ENCODE measurements around the gene NTRK3.

Gene NTRK3

DNA sequence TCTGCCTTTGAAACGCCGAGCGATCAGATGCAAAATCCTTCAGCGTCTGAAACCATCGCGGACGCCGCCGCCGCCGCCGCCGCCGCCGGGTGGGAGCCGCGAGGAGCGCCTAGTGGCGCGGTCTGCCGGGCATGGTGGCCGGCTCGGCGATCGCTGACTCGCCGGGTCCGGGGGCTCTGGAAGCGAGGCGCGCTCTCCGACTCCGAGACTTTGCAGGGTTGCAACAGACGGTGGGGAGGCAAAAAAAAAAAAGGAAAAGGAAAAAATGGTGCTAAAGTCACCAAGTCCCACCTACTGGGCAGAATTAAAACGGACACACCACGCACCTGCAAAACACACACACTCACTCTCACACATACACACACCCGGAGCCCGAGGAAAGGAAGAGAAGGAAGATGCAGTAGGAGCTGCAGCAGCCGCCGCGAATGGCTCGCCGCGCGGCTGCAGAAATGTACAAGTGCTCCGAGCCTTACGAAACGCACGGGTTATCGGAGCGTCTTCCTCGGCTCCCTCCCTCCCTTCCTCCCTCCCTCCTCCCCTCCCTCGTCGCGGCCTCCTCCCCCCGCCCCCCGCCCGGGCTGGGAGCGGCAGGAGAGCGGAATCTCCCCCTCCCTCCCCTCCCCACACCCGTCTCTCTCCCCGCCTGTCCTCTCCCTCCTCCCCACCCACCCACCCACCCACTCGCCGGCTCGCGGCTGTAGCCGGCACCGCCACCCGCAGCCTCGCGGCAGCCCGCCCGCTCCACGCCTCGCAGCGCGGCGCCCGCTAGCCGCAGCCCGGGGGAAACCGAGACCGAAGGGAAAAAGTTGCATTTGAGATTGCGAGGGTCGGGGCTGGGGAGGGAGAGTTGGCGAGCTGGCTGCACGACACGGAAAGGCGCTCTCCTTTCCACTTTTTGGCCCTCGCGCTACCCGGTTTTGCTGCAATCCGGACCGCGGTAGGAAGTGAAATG, at the start of gene NTRK3:
Gene NTRK3, minus strand, starts transcription at position 461 of the 952 bp plus-strand sequence. CDS start 586 bp downstream, outside the sequence.
- DNase-seq (ENCODE audit: low read depth) = no peak

DNA sequence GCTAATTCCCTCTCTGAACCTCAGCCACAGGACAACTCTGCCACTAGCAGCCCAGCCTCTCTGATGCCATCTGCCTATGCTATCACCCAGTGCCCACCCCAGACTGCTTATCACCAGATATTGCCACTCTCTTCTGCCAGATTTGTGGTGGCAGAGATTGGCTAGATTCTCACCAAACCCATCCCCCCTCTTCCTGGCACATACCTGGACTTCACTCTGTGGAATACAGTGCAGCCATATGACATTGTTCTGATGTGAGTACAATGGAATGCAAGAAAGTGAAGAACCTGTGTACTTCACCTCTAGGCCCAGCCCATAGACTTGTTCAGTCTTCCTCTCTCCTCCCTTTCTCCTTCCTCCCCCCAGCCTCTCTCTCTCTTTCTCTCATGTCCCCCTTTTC, 46.9 kb upstream of the NTRK3 start:
- DNase-seq (ENCODE audit: low read depth) = no peak

DNA sequence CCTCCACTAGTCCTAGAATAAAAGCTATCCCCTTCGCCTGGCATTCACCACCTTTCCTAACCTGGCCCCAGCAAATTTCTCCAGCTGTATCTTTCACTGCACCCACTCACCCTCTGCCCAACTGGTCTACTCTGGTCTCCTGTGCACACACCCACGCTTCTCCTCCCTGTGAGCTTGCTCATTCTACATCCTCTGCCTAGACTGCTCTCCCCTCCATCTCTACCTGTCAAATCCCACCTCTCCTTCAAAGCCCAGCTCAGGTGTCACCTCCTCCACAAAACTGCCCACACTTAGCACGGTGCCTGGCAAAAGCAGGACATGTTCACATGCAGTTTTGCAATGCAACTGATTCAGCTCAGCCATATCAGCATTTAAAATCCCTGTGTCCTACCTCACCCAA, 45.8 kb upstream of the NTRK3 start:
- DNase-seq (ENCODE audit: low read depth) = no peak

DNA sequence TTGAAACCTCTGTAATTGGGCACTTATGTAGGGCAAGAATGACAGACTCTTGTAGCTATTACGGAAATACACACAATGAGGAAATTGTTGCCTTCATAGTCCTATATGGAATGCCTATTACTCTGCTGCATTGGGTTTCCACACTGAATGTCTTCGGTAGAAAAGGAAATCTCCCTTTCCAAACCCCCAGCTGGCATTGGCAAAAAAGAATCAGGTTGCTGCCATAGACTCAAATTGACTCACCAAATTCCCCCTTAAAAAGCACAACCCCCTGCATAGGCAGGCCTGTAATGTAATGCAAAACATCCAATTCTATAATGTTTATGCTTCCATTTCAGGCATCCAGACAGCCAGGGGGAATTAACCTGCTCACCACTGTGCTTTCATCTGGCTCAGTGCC, 44.8 kb upstream of the NTRK3 start:
- no peak for DNase-seq (ENCODE audit: low read depth)

DNA sequence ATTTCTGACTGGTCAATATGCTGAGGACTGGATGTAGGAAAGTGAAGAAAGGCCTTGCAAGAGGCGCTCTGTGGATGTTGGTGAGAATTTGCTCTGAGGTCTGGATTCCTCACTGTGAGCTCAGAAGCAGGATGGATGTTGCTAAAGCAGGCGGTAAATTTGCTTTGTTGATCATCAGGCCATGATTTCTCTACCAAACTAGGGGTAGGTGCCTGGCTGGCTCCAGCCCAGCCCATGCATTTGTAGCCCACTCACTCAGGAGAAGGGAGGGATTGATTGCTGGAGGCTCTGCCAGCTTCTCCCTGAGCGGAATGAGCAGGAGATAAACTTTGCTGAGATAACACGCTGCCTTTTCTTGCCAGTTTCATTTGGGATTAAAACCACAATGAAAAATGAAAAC, 44.3 kb upstream of the NTRK3 start:
- DNase-seq (ENCODE audit: low read depth) = no peak

DNA sequence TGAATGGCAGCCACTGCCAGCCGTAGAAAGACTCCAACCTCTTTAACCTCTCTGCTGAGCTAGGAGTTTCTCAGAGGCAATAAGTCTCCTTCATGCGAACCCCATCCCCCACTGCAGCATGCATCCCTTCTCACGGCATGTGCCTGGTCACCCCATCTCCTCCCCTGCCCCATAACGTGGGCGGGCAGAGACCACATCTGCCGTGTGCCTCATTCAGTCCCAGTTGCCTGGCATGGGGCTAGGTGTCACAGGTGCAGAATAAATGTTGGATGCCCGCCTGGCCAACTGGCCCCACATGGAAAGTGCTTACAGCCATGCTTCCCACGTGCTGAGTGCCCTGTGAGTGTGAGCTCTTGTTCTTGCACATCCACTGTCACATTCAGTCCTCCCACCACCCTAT, 43.5 kb upstream of the NTRK3 start:
- no peak for DNase-seq (ENCODE audit: low read depth)

DNA sequence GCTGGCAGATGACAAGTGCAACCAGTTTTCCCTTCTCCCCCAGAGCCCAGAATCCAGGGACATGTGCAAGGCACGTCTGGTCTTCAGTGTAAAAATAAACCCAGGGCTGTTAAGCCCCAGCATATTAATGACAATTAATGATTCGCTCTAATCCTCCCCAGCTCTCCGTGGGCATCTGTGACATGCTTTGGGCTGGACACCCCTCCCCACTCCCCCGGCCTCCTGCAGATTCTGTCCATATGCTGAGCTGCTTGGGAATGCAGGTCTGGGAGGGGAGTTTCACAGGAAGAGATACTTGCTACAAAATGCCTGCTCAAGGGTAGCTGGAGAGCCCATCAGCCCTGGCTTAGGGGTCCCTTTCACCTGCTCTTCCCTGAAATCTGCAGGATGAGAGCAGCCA, 43.0 kb upstream of the NTRK3 start:
- DNase-seq (ENCODE audit: low read depth) = no peak

DNA sequence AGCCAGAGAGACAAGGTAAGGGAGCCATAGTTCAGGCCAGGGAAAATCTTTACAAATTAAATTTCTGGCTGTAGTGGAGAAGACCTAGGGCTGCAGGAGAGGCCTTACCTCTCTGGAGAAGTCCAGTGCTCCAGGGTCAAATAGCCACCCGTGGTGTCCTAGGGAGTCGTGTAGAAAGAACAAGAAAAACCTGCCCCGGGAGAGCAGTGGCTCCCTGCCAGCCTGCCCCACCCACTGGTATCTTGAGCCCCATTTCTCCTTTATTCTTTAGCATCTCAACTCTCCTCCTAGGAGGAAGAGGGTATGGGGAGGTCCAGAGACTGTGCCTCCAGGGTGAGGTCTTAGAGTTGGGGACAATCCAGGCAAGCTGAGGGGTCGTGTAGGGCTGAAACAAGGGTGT, 32.1 kb upstream of the NTRK3 start:
- DNase-seq (ENCODE audit: low read depth) = no peak

DNA sequence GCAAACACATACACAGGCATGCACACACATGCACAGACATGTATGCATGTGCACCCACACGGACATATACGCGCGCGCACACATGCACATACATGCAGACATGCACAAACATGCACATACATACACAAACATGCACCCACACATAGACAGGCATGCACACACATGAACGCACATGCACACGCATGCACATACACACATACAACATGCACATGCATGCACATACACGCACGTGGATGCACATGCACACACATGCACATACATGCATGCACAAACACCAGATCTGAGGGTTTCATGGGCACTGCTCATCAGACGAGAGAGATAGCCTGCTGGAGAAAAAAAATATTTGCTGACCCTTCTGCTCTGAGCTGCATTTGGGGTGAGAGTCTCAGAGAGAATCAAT, 31.7 kb upstream of the NTRK3 start:
- DNase-seq (ENCODE audit: low read depth) = no peak

DNA sequence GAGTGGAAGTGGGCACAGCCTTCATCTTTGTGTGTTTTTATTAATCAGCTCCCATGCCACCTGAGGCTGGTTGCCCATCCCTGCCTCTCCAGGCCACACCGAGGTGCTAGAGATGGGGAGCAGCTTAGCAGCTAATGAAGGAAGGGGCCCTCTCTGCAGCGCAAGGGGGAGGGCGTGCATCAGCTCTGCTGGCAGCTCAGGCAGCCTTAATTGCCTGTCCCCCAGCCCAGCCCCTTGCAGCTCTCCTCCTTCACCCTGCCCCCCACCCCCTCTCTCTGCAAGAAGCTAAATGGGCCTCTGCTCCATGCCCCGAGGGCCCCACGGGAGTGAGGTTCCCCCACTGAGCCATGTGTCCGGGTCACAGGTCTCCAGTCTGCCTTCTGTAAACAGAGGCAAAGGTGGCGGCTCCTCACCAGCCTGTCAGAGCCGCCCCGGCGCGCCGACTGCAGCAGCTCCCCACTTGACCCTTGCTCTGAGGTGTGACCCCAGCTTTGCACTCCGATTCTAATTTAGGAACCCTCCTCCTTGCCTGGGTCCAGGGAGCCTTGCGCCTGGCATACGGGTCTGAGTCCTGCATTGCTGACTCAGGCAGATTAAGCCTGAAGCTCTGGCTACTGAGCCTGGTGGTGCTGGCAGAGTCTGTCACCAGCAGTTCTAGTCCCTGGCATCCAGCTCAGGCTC, 27.9 kb upstream of the NTRK3 start:
- DNase-seq (ENCODE audit: low read depth) = no peak

DNA sequence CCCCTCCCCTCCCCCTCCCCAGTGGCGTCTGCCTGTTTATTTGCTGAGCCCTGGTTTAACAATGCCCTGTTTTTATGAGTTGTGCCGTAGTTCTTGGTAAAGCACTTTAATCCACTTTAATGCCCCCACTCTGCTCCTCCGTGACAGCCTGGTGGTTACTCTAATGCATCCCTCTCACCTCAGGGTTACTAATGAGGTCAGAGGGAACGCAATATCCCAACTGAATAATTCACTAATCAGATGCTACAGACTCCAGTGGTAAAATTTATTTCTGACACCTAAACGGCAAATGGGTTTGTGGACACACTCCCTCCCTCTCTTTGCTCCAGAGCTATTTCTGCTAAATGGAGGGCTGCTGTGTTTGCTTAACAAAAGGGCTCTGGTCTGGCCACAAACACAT, 26.1 kb upstream of the NTRK3 start:
- DNase-seq (ENCODE audit: low read depth) = no peak

DNA sequence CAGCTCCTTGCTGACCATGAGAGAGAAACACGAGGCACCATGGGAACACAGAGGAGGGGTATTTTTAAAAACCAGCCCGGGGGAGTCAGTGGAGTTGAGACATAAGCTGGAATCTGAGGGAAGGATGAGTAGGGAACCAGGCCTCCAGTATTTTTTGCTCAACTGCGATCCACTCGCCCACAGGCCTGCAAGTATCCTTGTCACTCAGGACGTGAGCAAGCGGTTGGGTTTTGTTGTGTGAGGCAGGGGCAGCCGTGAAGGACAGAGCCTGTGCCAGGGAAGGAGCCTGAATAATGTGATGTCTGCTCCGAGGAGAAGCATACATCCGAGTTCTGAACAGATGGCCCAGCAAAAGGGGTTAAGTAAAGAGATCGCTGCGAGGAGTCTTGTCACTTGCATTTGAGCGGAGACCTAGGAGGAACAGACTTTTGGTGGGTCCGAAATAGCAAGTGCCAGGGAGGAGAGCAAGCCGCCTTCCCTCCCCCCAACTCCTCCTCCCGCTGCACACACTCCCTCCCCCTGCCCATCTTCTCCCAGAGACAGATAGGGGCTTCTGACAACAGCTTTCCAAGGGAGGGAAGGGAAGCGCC, 20.4 kb upstream of the NTRK3 start:
- DNase-seq (ENCODE audit: low read depth) = no peak

DNA sequence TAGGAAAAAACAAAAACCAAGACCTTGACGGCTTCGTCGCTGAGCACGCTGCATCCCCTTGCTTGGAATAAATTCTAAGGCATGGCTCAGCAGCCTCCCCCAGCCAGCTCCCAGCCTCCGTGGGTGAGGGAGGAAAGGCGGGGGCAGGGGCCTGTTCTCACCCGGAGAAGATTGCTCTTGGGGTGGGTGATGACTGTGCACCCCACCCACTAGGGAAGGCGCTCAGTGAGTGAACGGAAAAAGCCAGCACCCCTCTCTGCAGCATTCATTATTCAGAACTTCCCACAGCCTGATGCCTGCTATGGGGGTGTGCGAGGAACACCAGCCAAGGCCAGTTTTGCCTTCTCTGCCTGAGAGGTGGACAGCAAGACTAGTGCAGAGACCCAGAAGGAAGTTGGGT, 19.3 kb upstream of the NTRK3 start:
- no peak for DNase-seq (ENCODE audit: low read depth)

DNA sequence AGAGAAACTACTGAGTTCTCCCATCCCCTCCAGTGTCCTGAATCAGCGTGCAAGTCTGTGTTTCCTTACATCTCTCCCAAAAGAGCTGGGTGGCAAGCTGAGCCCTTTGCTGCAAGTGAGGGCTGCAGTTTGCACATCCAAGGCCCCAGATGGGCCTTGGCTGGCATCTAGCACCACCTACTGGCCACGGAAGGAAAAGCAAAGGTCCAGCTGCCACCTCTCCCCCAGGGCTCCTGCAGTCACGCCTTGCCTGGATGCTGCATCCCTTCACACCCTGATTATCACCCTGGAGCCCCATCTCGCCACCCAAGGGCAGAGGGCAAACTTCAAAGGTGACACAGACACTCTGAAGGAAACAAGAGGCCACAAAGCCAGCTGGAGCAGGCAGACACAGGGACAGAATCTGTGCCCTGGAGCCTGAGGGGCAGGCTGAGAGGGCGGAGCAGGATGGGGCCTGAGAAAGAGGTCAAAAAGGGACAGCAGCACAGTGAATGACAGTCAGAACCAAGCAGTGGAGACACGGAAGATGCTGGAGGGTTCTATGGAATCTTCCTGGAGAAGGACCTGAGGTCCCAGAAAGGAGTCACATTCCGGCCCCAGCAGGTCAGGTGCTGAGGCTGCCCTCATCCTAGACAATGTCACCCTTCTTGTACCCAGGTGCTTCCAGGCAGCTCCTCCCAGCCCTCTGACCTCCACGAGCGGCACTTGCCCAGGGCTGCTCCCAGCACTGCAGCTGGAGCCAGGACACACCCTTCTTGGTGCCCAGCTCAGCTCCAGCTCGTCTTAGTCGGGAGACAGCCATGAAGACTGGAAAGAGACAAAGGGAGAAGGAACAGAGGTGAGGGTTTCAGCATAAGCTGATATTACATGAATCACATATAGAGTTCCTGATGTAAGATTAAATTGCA, 18.3 kb upstream of the NTRK3 start:
- DNase-seq (ENCODE audit: low read depth) = peak; percentile 23

DNA sequence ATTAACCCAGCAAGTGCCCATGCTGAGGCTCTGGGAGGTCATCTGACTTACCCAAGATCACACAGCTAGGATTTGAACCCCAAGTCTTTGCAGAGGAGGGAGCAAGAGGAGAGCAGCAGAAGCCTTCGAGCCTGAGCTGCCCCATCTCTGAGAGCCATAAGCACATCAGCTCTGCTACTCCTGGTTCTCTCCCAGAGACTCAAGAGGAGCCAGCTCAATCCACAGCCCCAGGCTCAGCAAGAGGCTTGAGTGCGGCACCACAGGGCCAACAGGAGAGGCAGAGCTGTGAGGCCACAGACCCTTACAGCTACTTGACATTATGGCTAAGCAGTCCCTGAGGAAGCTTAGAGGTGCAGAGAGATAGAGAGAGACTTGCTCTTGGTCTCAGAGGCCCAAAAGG, 15.9 kb upstream of the NTRK3 start:
- DNase-seq (ENCODE audit: low read depth) = no peak

DNA sequence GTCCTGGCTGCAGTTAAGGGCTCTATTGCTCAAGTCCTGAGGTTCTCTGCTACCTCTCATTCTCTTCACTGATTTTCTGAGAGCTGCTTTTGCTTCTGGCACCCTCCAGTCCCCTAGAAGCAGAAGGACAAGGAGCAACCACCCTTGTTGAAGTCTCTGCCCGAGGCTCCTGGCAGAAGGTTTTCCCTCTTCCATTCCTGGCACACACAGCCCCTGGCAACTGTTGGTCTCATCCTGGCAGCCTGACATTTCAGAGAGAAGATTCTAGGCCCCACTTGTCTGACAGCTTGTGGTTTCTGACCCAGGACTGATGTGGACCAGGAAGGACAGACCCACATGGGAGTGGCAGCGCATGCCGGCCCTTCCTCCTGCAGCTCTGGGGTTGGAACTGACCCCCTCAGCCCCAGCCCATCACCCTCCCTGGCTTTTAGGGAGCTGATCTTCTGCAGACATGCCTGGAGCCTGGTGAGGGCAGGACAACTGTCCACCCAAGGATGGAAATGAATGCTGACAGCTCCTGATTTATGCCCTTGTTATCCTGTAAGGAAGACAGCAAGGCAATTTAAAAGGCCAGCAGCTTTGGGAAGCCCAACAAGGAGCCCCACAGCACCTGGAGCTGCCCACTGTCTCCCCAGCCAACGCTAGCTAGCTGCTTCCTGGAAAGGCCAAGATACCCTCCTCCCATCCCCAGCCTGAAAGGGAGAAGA, 13.0 kb upstream of the NTRK3 start:
- no peak for DNase-seq (ENCODE audit: low read depth)

DNA sequence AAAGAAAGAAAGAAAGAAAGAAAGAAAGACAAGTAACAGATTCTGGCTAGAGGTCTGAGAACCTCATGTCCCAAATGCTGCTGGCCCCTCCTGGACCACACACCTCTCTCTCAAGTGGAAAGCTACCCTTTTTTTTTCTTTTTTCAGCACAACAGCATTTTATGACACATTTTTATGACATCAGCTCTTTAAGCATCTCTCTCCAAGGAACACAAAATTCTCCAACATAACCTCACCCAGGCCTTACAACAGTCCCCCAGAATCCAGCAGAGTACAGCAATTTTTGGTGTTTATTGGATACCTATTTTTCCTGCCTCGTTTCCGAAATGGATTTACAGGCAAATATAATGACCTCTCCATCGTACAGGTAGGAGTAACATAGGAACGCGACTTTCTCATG, 11.2 kb upstream of the NTRK3 start:
- no peak for DNase-seq (ENCODE audit: low read depth)

DNA sequence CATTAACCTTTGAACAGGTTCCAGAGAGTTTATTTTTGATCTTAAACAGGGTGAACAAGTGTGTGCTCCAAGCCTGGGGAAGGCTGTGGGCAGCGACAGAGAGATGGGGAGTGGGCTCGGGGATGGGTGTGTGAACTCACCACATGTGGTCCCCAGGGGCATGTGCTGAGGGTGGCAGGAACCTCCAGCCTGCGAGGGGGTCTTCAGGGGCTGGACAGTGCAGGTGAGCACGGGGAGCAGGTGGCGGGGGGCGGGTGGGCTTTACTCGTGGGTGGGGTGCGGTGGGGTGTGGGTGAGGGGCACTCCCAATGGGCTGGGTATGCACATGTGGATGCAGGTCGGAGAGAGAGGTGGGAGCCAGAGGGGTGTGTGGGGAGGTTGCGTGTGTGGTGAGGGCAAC, 9.6 kb upstream of the NTRK3 start:
- no peak for DNase-seq (ENCODE audit: low read depth)

DNA sequence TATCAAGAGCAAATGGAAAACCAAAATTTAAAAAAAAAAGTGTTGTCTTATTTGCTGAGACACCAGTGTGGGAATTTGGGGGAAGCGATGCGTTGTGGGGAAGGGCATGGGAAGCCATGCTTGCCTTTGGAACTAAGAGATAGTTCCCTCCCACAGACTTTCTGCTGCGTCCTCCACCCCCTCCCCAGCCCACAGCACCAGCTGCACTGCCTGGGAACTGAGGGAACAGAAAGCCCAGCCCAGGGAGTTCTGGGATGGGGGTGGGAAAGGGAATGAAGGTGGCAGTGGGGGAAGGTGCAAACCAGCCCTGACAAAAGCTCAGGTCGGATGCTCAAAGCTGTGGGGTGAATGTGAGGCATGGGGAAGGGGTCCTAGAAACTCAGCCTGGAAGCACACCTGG, 8.1 kb upstream of the NTRK3 start:
- DNase-seq (ENCODE audit: low read depth) = no peak

DNA sequence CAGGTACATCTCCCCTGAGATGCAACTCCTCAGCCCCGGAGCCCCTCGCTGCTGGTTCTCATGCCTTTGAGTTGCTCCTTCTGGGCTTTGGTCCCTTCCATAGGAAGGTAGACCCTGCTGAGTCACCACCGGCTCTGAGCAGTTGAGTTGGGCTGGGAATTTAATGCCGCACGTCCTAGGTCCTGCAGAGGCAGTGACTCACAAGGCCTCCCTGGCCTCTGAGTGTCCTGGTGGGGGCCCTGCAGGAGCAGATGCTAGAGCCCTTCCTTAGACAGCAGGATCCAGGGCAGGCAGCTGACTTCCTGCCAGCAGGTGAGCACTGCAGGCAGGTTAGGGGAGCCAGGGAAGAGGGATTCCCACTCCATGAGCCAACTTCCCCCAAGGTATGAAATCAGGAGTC, 5.5 kb upstream of the NTRK3 start:
- no peak for DNase-seq (ENCODE audit: low read depth)

DNA sequence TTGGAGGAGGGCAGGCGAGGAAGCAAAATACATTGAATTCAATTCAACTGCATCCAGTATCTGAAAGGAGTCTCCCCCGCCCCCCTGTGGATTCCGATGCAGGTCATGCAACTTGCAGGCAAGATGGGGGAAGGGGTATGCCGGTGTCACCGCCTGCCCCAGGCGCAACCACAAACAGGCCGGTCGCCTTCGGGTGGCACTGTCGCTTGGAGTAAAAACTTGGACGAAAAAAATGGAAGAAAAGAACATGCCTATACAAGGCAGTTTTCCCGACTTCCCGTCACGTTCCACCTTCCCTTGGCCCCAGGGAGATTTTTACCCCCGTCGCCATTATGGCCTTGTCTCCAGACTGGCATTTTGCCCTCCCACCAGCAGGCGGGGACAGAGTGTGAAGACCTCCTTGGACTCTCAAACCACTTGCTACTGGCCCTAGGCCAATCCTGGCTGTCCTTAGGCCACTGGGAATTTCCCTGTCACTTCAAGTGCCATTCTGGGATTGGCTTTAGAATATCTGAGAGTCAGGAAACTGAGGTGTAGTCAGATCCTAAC, 1.6 kb upstream of the NTRK3 start:
- no peak for DNase-seq (ENCODE audit: low read depth)
